ENCODE measurements around the gene WDR5B. TPM values are rescaled to one million over a fixed set of nuclear protein-coding genes. Genes with fewer than 3 reads are reported as not detected.

Gene WDR5B
- total and polyA plus RNA-seq, 2 experiments from 2014 or later, result 3.7 to 5.6 TPM

GRCh38 chr3:122392868-122393844 is 22.7 kb downstream of the WDR5B start:
- peak; percentile 72 for DNase-seq
- TF ChIP-seq EZH2phosphoT487 (IDR thresholded peaks at IDR 0.05; ENCODE audit: insufficient read depth, low read depth), result no peak
- TF ChIP-seq EZH2 (IDR thresholded peaks at IDR 0.05; ENCODE audit: insufficient read depth, poor library complexity, severe bottlenecking), result no peak
- no peaks in the 10 kb centered on the region for H3K9me2 ChIP-seq (ENCODE audit: insufficient read depth)
- H3K27ac ChIP-seq, result no peak overlapping the region
- H3K4me2 ChIP-seq (ENCODE audit: unreplicated experiment), result no peak overlapping the region
- in situ Hi-C loops (cut with MboI), result no loop called here
- H3K79me2 ChIP-seq (ENCODE audit: insufficient read depth), result peaks cover 42% of the 10 kb centered on the region
- H3K9ac ChIP-seq, result 0 out of 2 replicates have a peak overlapping the region, but pooled peaks have one; percentile 3
- H2AFZ ChIP-seq, result 0 out of 2 replicates have a peak overlapping the region, but pooled peaks have one; percentile 8
- peaks cover 13% of the 10 kb centered on the region; the same call in 1 of the 2 replicates for H3K4me1 ChIP-seq (ENCODE audit: insufficient read depth)
- H3K27me3 ChIP-seq (replicated peaks; ENCODE audit: insufficient read depth), result no peaks in the 10 kb centered on the region
- H3K9me3 ChIP-seq (ENCODE audit: low read depth), result no peaks in the 10 kb centered on the region
- WGBS, 2 experiments (ENCODE audit: low coverage in 1 of 2, low lambda C conversion rate in 2 of 2, missing lambda C conversion rate in 2 of 2), result 27 to 30% methylated on average over 2 of the region's 2 CpGs
- no peak overlapping the region for H3K4me3 ChIP-seq
- peaks cover 11% of the 10 kb centered on the region for H3F3A ChIP-seq (ENCODE audit: insufficient read depth)
- H4K20me1 ChIP-seq (ENCODE audit: insufficient read depth), result no peaks in the 10 kb centered on the region
- H3K36me3 ChIP-seq (ENCODE audit: low read depth), result no peaks in the 10 kb centered on the region

- WGBS, 2 experiments (ENCODE audit: low coverage in 1 of 2, low lambda C conversion rate in 2 of 2, missing lambda C conversion rate in 2 of 2), result 91 to 95% methylated on average over 2 of the region's 2 CpGs
- no peak overlapping the region for H2AFZ ChIP-seq
- in situ Hi-C loops (cut with MboI), result no loop called here
Measured at GRCh38 chr3:122391681-122392446, 24.0 kb downstream of the WDR5B start.

GRCh38 chr3:122390665-122391064 is 25.2 kb downstream of the WDR5B start:
- Histone ChIP-seq H3K9ac (no peak overlapping the region), H3K4me1 (ENCODE audit: insufficient read depth) (peaks cover 11% of the 10 kb centered on the region; the same call in 1 of the 2 replicates), H3K9me2 (ENCODE audit: insufficient read depth) (no peaks in the 10 kb centered on the region), H3K4me2 (ENCODE audit: unreplicated experiment) (no peak overlapping the region), H3F3A (ENCODE audit: insufficient read depth) (peaks cover 11% of the 10 kb centered on the region), H2AFZ (no peak overlapping the region), H3K27me3 (replicated peaks; ENCODE audit: insufficient read depth) (no peaks in the 10 kb centered on the region), H3K9me3 (ENCODE audit: low read depth) (no peaks in the 10 kb centered on the region), H3K27ac (no peak overlapping the region), H4K20me1 (ENCODE audit: insufficient read depth) (no peaks in the 10 kb centered on the region), H3K79me2 (ENCODE audit: insufficient read depth) (peaks cover 53% of the 10 kb centered on the region), H3K4me3 (no peak overlapping the region), H3K36me3 (ENCODE audit: low read depth) (no peaks in the 10 kb centered on the region)
- no peak for DNase-seq
- WGBS, 2 experiments (ENCODE audit: low coverage in 1 of 2, low lambda C conversion rate in 2 of 2, missing lambda C conversion rate in 2 of 2), result 57 to 60% methylated on average over 4 of the region's 4 CpGs
- in situ Hi-C loops (cut with MboI), result no loop called here
- TF ChIP-seq EZH2 (IDR thresholded peaks at IDR 0.05; ENCODE audit: insufficient read depth, poor library complexity, severe bottlenecking), result no peak

More at GRCh38 chr3:122391681-122392446, 24.0 kb downstream of the WDR5B start:
- H3K9me3 ChIP-seq (ENCODE audit: low read depth), result no peaks in the 10 kb centered on the region
- TF ChIP-seq EZH2phosphoT487 (IDR thresholded peaks at IDR 0.05; ENCODE audit: insufficient read depth, low read depth) (no peak), EZH2 (IDR thresholded peaks at IDR 0.05; ENCODE audit: insufficient read depth, poor library complexity, severe bottlenecking) (no peak)
- peaks cover 13% of the 10 kb centered on the region; the same call in 1 of the 2 replicates for H3K4me1 ChIP-seq (ENCODE audit: insufficient read depth)
- H3K79me2 ChIP-seq (ENCODE audit: insufficient read depth), result peaks cover 50% of the 10 kb centered on the region
- H4K20me1 ChIP-seq (ENCODE audit: insufficient read depth), result no peaks in the 10 kb centered on the region
- H3K9ac ChIP-seq, result 0 out of 2 replicates have a peak overlapping the region, but pooled peaks have one; percentile 3
- no peaks in the 10 kb centered on the region for H3K27me3 ChIP-seq (replicated peaks; ENCODE audit: insufficient read depth)
- H3K4me2 ChIP-seq (ENCODE audit: unreplicated experiment), result no peak overlapping the region
- no peak overlapping the region for H3K27ac ChIP-seq
- peaks cover 11% of the 10 kb centered on the region for H3F3A ChIP-seq (ENCODE audit: insufficient read depth)
- no peak overlapping the region for H3K4me3 ChIP-seq
- DNase-seq, result no peak
- H3K36me3 ChIP-seq (ENCODE audit: low read depth), result no peaks in the 10 kb centered on the region
- no peaks in the 10 kb centered on the region for H3K9me2 ChIP-seq (ENCODE audit: insufficient read depth)

- Histone ChIP-seq H3K4me2 (ENCODE audit: unreplicated experiment) (no peak overlapping the region), H3K27ac (no peak overlapping the region), H3K36me3 (ENCODE audit: low read depth) (no peaks in the 10 kb centered on the region), H3K9ac (no peak overlapping the region), H3K9me3 (ENCODE audit: low read depth) (no peaks in the 10 kb centered on the region), H3K9me2 (ENCODE audit: insufficient read depth) (no peaks in the 10 kb centered on the region), H3K27me3 (replicated peaks; ENCODE audit: insufficient read depth) (no peaks in the 10 kb centered on the region), H3K79me2 (ENCODE audit: insufficient read depth) (peaks cover 60% of the 10 kb centered on the region), H3F3A (ENCODE audit: insufficient read depth) (peaks cover 8% of the 10 kb centered on the region), H4K20me1 (ENCODE audit: insufficient read depth) (no peaks in the 10 kb centered on the region), H3K4me1 (ENCODE audit: insufficient read depth) (peaks cover 12% of the 10 kb centered on the region), H3K4me3 (no peak overlapping the region), H2AFZ (no peak overlapping the region)
- in situ Hi-C loops (cut with MboI), result no loop called here
- TF ChIP-seq EZH2phosphoT487 (IDR thresholded peaks at IDR 0.05; ENCODE audit: insufficient read depth, low read depth), result no peak
- TF ChIP-seq EZH2 (IDR thresholded peaks at IDR 0.05; ENCODE audit: insufficient read depth, poor library complexity, severe bottlenecking), result no peak
- no peak for DNase-seq
- 80 to 89% methylated on average over 4 of the region's 4 CpGs for WGBS, 2 experiments (ENCODE audit: low coverage in 1 of 2, low lambda C conversion rate in 2 of 2, missing lambda C conversion rate in 2 of 2)
Measured at GRCh38 chr3:122389892-122390291, 26.0 kb downstream of the WDR5B start.
